OCI-LY3 (cell line): ENCODE data around the gene CCBE1.

Source experiments
- CTCF ChIP-seq: fragments of 200-600, 300-600 bp; sonication (generic); IDR thresholded peaks from 2 replicates; pipeline ENCODE4 v1.5.1; 2014; ENCODE audit warnings: antibody characterized with exemption, low read length, low read depth
- EZH2phosphoT487 ChIP-seq: fragments of 200-600 bp; shearing (Covaris generic); IDR thresholded peaks from 2 replicates; pipeline ENCODE4 v1.6.1; 2018; ENCODE audit warnings: antibody characterized with exemption, mixed run types, low read depth

DNA sequence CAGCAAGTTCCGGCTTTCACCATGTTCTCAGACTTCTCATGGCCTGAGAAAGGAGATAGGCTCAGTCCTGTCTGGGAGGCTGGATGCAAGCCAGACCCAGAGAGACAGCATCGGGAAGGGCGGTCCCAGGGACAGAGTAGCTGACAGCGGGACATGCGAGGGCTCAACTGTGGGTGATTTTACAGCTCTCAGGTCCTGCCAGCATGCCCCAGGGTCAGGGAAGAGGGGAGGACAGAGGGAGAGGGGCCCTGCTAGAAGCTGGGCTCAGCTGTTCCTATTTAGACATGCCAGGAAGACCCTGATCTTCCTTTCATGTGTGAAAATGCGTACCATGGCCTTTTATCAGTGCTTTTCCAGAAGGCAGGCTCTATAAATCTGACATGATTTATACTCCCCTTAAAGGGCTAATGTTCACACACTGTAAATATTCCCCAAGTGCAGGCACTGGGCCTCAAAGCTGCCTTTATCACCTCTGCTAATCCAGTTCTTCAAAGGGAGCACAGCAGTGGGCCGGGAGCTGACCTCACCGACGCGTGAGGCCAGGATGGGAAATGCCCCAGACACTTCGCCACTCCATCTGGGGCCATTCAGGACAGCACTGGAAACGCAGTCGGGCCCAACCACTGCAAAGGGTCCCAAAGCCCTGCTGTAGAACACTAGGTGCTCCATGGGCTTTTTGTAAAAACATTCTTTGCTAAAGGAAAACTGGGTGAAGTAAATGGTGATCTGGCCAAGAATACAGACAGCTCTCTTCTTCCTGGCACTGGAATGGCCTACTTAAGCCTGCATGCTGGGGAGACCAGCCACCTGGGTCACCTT is 242.1 kb downstream of the CCBE1 start:
- TF ChIP-seq CTCF = no peak
- TF ChIP-seq EZH2phosphoT487 = no peak
